K562 (cell line): Measurements from ENCODE around the gene DEFB131A. TPM values are rescaled to one million over a fixed set of nuclear protein-coding genes. Genes with fewer than 3 reads are reported as not detected.
"Not testable (repeated sequence)": the region's sequence is repeated elsewhere in the genome, so short reads cannot be mapped to it uniquely, and the experiment has no call there.

Experiments
- ATAC-seq: fragments of 200-7000 bp; cut with Tn5 transposase; 3 replicates; pipeline ENCODE4 v1.9.1; 2020; ENCODE audit warnings: moderate library complexity
- BruUV-seq: library from RNA; stranded (reverse); fragments of 400-500 nt; replicated peaks from 2 replicates; lab custom pipeline; 2021; lab: Mats Ljungman, UMichigan
- CTCF ChIA-PET: fragments of 300-600 bp; formaldehyde crosslinking; extraction: SDS; loops from one replicate; lab custom pipeline; 2021; ENCODE audit warnings: low intra/inter-chr PET ratio; lab: Yijun Ruan, JAX
- POLR2A ChIA-PET: fragments of 300-600, 350-650 bp; sonication (Branson Sonifier 250); formaldehyde crosslinking; extraction: SDS; loops from one replicate; lab custom pipeline; 2021; ENCODE audit warnings: antibody characterized with exemption, inconsistent platforms; lab: Yijun Ruan, JAX
- DNase-seq, 4 experiments: peaks; one replicate each; pipeline versions ENCODE4 v3.0.0 to v3.0.0-alpha.2; 2011 to 2018; ENCODE audit warnings: low spot score in 3 of 4, mixed read lengths in 3 of 4; ENCODE audit errors: extremely low read depth in 1 of 4
- FAIRE-seq: peaks from 2 replicates; lab custom pipeline; 2011; peaks lifted over from hg19 to GRCh38; lab: Jason Lieb, UNC
- H2AFZ ChIP-seq: 2 replicates; pipeline ENCODE4 v1.6.0; 2011; ENCODE audit warnings: low read depth, low read length, control low read depth, inconsistent platforms
- H3K27ac ChIP-seq: fragments of 200-600 bp; 3 replicates; pipeline ENCODE4 v1.8.0; 2011; ENCODE audit warnings: low read depth, mild to moderate bottlenecking, control low read depth, inconsistent platforms, low read length, moderate library complexity, mixed read lengths; ENCODE audit errors: extremely low read depth
- H3K27me3 ChIP-seq, 2 experiments: fragments of 300-600 bp in 1 of 2; 2 replicates in 1 of 2; 3 replicates in 1 of 2; pipeline versions ENCODE4 v1.6.0 to v1.8.0; 2011; ENCODE audit warnings: inconsistent platforms in 2 of 2, low read length in 2 of 2, mild to moderate bottlenecking in 1 of 2, mixed read lengths in 1 of 2, moderate library complexity in 1 of 2; ENCODE audit not compliant: control insufficient read depth in 2 of 2, insufficient read depth in 2 of 2
- H3K36me3 ChIP-seq: fragments of 300-600 bp; 3 replicates; pipeline ENCODE4 v1.8.0; 2011; ENCODE audit warnings: mild to moderate bottlenecking, low read length, inconsistent platforms; ENCODE audit not compliant: control insufficient read depth, insufficient read depth
- H3K4me1 ChIP-seq, 2 experiments: fragments of 200-600 bp in 1 of 2; replicated peaks in 1 of 2; 2 replicates in 1 of 2; 3 replicates in 1 of 2; pipeline versions ENCODE4 v1.5.1 to v1.8.0; 2011; ENCODE audit warnings: inconsistent platforms in 2 of 2, low read length in 2 of 2, mild to moderate bottlenecking in 1 of 2, mixed read lengths in 1 of 2, moderate library complexity in 1 of 2; ENCODE audit not compliant: control insufficient read depth in 2 of 2, insufficient read depth in 2 of 2
- H3K4me2 ChIP-seq: 2 replicates; pipeline ENCODE4 v1.6.1; 2011; ENCODE audit warnings: low read length, control low read depth, inconsistent platforms, mixed read lengths; ENCODE audit not compliant: insufficient read depth
- H3K4me3 ChIP-seq: fragments of 200-600 bp; sonication (generic), shearing (Covaris generic); 2 replicates; pipeline ENCODE4 v1.5.1; 2016; ENCODE audit warnings: control low read depth, inconsistent platforms
- H3K79me2 ChIP-seq: fragments of 200-600 bp; 3 replicates; pipeline ENCODE4 v1.8.0; 2011; ENCODE audit warnings: low read length, inconsistent platforms; ENCODE audit not compliant: control insufficient read depth, insufficient read depth
- H3K9ac ChIP-seq, 2 experiments: 2 replicates each; pipeline versions ENCODE4 v1.6.0 to v1.6.1; 2011; ENCODE audit warnings: low read depth in 2 of 2, low read length in 2 of 2, control low read depth in 1 of 2, inconsistent platforms in 1 of 2, mild to moderate bottlenecking in 1 of 2, mixed read lengths in 1 of 2; ENCODE audit not compliant: insufficient read depth in 1 of 2
- H3K9me1 ChIP-seq: one replicate; pipeline ENCODE4 v1.6.0; 2011; ENCODE audit warnings: inconsistent platforms, mild to moderate bottlenecking, low read length, moderate library complexity; ENCODE audit not compliant: control insufficient read depth, insufficient read depth
- H3K9me3 ChIP-seq: replicated peaks from 2 replicates; pipeline ENCODE4 v1.5.1; 2011; ENCODE audit warnings: low read depth, low read length, inconsistent platforms; ENCODE audit not compliant: control insufficient read depth, insufficient read depth
- H4K20me1 ChIP-seq: replicated peaks from 2 replicates; pipeline ENCODE4 v1.6.1; 2011; ENCODE audit warnings: low read length, inconsistent platforms, mixed read lengths; ENCODE audit not compliant: control insufficient read depth, insufficient read depth
- CTBP1 ChIP-seq: fragments of 450-650 bp; IDR thresholded peaks from 2 replicates; pipeline ENCODE4 v1.6.1; 2016; ENCODE audit warnings: borderline replicate concordance
- CTCF ChIP-seq, 3 experiments: IDR thresholded peaks in 2 of 3; conservative IDR thresholded peaks in 1 of 3; 2 replicates each; pipeline ENCODE4 v1.5.1; 2011 to 2012; ENCODE audit warnings: low read length in 3 of 3, mild to moderate bottlenecking in 3 of 3, control low read depth in 2 of 3, improper control_type of control experiment in 1 of 3, inconsistent platforms in 1 of 3, low read depth in 1 of 3, mixed read lengths in 1 of 3, moderate library complexity in 1 of 3; ENCODE audit not compliant: insufficient read depth in 2 of 3
- RAD21 ChIP-seq, 2 experiments: fragments of 250-450 bp in 1 of 2; fragments of 450-650 bp in 1 of 2; sonication (Bioruptor Pico) in 1 of 2; formaldehyde crosslinking in 1 of 2; IDR thresholded peaks in 1 of 2; conservative IDR thresholded peaks in 1 of 2; 2 replicates each; pipeline versions ENCODE4 v1.4.0 to v1.8.0; 2020 to 2022; ENCODE audit warnings: mild to moderate bottlenecking in 2 of 2, moderate library complexity in 1 of 2
- REST ChIP-seq, 2 experiments: fragments of 450-650 bp; formaldehyde crosslinking in 1 of 2; IDR thresholded peaks; 2 replicates each; pipeline versions ENCODE4 v1.4.0 to v1.6.1; 2014 to 2020; ENCODE audit warnings: mild to moderate bottlenecking in 2 of 2, borderline replicate concordance in 1 of 2, low read depth in 1 of 2
- STAG1 ChIP-seq: sonication (generic); formaldehyde crosslinking; IDR thresholded peaks from 2 replicates; pipeline ENCODE4 v1.5.0; 2020; ENCODE audit warnings: missing genetic modification reagents, borderline replicate concordance
- WGBS: fragments of 100-300 bp; shearing (Covaris generic); methylation state at CpG from one replicate; pipeline ENCODE4 v1.1.6; 2016; ENCODE audit warnings: low coverage, mixed read lengths; ENCODE audit not compliant: insufficient coverage; ENCODE audit errors: missing lambda C conversion rate; 5-methylcytosine and 5-hydroxymethylcytosine counted together
- in situ Hi-C: fragments of 300-500 bp; cut with MboI; formaldehyde crosslinking; loops from 4 replicates; pipeline ENCODE4 v1.15.0; 2018; ENCODE audit warnings: inconsistent platforms, mixed read lengths
- intact Hi-C: fragments of 100-400 bp; cut with micrococcal nuclease; formaldehyde crosslinking; loops from 2 replicates; pipeline ENCODE4 v1.14.2; 2022
- polyA plus RNA-seq, 8 experiments: library from polyadenylated mRNA; depleted of rRNA in 4 of 8; stranded (reverse) in 5 of 8; unstranded in 3 of 8; fragments of >200 nt; fragmentation: Nextera tagmentation in 2 of 8; fragmentation: Illumina TruSeq in 1 of 8; extraction: Ambion mirVana in 2 of 8; extraction: Trizol in 1 of 8; gene quantifications; 2 replicates each; pipeline versions ENCODE4 v1.2.1 to v1.2.3, GENCODE V29; 2011 to 2014; ENCODE audit warnings: inconsistent platforms in 1 of 8, missing spikeins in 1 of 8
- total RNA-seq, 7 experiments: library from RNA; depleted of rRNA in 6 of 7; stranded (reverse); fragments of >200 nt in 6 of 7; fragmentation: Illumina TruSeq in 2 of 7; extraction: Trizol in 2 of 7; gene quantifications; 2 replicates each; pipeline versions ENCODE4 v1.2.1 to v1.2.3, GENCODE V29; 2011 to 2021; ENCODE audit warnings: low replicate concordance in 1 of 7

DEFB131A gene
- total and polyA plus RNA-seq, 9 of the 15 experiments (the other 6 are each of a cell fraction or from before 2014, with no cell fraction given), result not detected

DNA sequence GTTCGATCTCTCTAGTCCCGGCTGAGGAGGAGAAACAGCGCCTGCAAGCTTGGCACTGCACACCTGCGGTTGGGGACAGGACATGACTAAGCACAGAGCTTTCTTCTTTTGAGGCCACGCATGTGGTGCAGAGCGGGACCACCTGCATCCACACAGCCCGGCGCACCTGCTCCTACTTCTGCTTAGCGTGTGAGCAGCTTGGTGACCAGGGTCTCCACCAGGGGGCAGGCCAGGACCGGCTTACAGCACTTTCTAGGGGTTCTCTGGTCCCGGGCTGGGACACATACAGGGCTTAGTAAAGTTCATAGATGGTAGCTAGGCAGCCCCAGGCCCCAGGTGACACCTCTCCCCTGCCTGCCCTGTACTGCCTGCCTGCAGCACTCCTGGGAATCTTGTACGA is 51.2 kb downstream of the DEFB131A start:
- peak; percentile 48 for FAIRE-seq
- H3K27ac ChIP-seq; ATAC-seq; BruUV-seq; H3K9ac ChIP-seq; in situ Hi-C loops; H3K4me2 ChIP-seq; POLR2A ChIA-PET; H3K9me3 ChIP-seq; CTCF ChIA-PET; H3K27me3 ChIP-seq; H3K4me1 ChIP-seq; H3K36me3 ChIP-seq; intact Hi-C loops; H3K4me3 ChIP-seq; H2AFZ ChIP-seq; H4K20me1 ChIP-seq; H3K79me2 ChIP-seq; H3K9me1 ChIP-seq; TF ChIP-seq REST (CRISPR knock-in tag; IDR thresholded peaks at IDR 0.05; ENCODE audit: low read depth): not testable (repeated sequence)
- TF ChIP-seq CTCF (IDR thresholded peaks at IDR 0.05 in 2 of 3, conservative IDR thresholded peaks at IDR 0.05 in 1 of 3; ENCODE audit: insufficient read depth in 2 of 3, low read depth in 1 of 3, low read length in 3 of 3), result peak; percentile 30 to 54 (median 53); a peak in 4 of 6 replicates
- TF ChIP-seq RAD21 (CRISPR knock-in tag; conservative IDR thresholded peaks at IDR 0.05 in 1 of 2, IDR thresholded peaks at IDR 0.05 in 1 of 2), result peak; percentile 32 to 56; a peak in 3 of 4 replicates
- peak; percentile 12; the same call in 1 of the 2 replicates for TF ChIP-seq STAG1 (CRISPR knock-in tag)
- TF ChIP-seq REST (IDR thresholded peaks at IDR 0.05; ENCODE audit: borderline replicate concordance), result peak; percentile 22; the same call in 1 of the 2 replicates
- TF ChIP-seq CTBP1, result 0 out of 2 replicates have a peak, but pooled peaks have one; percentile 12
- WGBS, result 6% methylated on average over 9 of the region's 12 CpGs
- peak; percentile 31 to 70 (median 32) for DNase-seq
